Stromal cell of bone marrow (primary cell): ENCODE measurements around the gene TWIST2.
A peak's percentile ranks its signal among the peaks of the same experiment; 100 is the strongest.

ENCODE experiments used
- DNase-seq: peaks from one replicate; pipeline ENCODE4 v3.0.0-alpha.2; 2012; ENCODE audit warnings: low read depth

The TWIST2 gene

GRCh38 chr2:238873381-238873801, 25.5 kb downstream of the TWIST2 start:
- DNase-seq: no peak

- DNase-seq: no peak
Observed at GRCh38 chr2:238873841-238874240, 26.0 kb downstream of the TWIST2 start.

GRCh38 chr2:238874330-238875050, 26.6 kb downstream of the TWIST2 start:
- DNase-seq: no peak

- DNase-seq: no peak
Observed at GRCh38 chr2:238875101-238875470, 27.2 kb downstream of the TWIST2 start.

DNA sequence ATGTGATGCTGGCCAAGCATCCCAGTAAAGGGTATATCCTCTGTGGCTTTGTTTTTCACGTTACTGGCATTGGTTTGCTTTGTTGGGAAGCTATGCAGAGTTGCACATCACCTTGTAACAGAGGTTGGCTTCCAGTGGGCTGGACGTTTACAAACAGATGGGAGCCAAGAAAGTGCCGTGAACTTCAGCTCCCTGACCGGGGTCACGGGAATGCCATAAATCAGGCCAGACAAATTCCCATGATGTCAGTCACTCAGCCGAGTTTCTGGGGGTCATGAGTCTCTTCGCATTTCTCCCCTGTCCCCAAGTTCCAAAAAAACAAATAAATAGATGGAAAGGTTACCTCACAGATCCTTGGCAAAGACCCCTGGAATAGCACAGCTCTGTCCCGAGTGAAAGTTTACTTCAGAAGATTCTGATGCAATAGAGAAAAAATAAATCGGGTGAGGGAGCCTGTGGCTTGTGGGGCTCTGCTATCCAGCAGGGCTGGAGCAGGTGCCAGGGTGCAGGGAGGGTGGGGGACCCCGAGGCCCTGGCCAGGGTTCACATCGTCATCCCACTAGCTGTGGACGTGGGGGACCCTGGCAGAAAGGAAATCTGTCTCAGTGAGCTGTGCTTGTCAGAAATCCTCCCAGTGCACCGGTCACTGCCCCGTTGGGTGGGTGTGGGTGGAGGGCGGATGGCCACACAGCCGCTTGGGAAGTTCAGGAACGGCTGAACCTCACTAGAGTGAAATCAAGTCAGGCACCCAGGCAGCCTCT, 27.8 kb downstream of the TWIST2 start:
- no peak for DNase-seq

- no peak for DNase-seq
Observed at GRCh38 chr2:238876232-238876630, 28.3 kb downstream of the TWIST2 start.

- no peak for DNase-seq
Observed at GRCh38 chr2:238878051-238878735, 30.3 kb downstream of the TWIST2 start.

DNA sequence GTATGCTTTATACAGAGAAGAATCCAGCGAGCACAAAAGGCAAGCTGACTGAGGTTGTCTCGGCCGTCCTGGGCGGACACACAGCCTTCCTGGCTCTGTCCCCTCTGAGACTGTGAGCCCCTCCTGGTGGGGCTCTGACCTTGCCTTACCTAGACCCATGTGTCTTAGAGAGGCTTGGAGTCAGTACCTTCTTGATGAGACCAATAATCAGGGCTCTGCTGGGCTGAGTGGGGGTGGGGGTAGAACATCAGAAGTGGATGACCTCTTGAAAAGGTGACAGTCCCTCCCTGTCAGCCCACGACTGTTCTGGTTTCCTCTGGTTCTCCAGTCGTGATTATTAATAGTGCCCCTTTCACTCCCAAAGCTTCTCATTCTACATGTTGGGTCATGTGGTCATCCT, 31.2 kb downstream of the TWIST2 start:
- DNase-seq: no peak

- DNase-seq: no peak
Observed at GRCh38 chr2:238879621-238880377, 31.9 kb downstream of the TWIST2 start.

GRCh38 chr2:238881353-238882081, 33.6 kb downstream of the TWIST2 start:
- no peak for DNase-seq

DNA sequence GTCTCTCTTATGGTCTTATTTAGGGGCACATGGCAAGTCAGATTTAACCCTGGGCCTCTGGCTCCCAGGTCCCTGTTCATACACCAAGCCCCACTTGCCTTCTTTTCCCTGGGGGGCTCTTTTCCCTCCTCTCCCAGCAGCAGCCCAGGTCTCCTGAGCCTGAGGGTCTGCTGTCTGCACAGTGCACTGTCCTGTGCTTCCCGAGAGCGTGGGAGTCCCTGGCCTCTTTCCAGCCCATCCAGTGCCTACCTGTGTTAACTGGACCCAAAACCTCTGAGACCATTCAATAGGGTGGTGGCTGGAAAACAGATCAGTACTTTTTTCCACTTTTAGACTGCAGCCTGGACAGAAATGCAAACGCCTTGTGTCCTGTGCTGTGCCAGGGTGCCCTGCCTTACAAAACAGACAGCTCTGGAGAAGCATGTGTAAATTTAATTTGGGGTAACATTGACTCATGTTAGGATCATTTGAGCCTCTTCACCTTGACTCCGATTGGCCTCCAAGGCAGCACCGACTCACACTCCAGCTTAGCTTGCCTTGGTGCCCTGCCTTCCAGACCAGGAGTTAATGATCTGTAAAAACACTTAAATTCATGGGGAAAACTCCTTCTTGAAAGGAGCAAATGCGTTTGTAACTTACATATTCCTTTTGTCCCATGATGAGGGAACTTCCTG, 34.3 kb downstream of the TWIST2 start:
- DNase-seq: no peak

DNA sequence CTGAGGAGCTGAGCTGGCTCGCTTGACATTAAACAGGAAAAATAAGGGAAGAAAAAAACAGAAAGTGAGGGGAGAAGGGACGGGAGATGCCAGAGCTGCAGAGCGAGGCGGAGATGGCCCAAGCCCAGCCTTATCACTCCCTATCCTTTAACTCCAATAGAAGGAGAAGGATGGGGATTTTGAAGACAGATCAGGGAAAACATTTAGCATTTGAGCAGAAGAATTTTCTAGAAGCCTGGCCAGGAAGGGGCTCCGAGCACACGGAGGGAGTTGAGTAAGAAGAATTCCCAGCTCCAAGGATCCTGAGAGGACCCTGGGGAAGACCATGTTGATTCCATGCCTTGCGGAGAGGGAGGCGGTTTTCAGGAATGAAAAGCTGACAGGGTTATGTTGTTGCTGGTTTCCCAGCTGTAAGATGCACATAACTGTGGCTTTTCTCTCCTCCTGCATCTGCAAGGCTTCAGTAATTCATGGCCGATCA, 35.6 kb downstream of the TWIST2 start:
- DNase-seq: peak; percentile 68

- DNase-seq: no peak
Observed at GRCh38 chr2:238884122-238884811, 36.4 kb downstream of the TWIST2 start.

- DNase-seq: no peak
Observed at GRCh38 chr2:238884812-238885408, 37.0 kb downstream of the TWIST2 start.

- DNase-seq: no peak
Observed at GRCh38 chr2:238886453-238887094, 38.7 kb downstream of the TWIST2 start.

- DNase-seq: no peak
Observed at GRCh38 chr2:238887616-238888015, 39.7 kb downstream of the TWIST2 start.

GRCh38 chr2:238888781-238889180, 40.9 kb downstream of the TWIST2 start:
- no peak for DNase-seq

GRCh38 chr2:238890131-238890530, 42.2 kb downstream of the TWIST2 start:
- no peak for DNase-seq
